Measurements from ENCODE around the gene RHOH.

GRCh38 chr4:40206426-40206825 is 9.6 kb downstream of the RHOH start:
- TF ChIP-seq CTCF (conservative IDR thresholded peaks at IDR 0.05) (no peak), EZH2 (IDR thresholded peaks at IDR 0.05; ENCODE audit: low read depth) (no peak)

All from PC-9 (cell line).